Activated T-helper 1 cell treated with anti-CD3 and anti-CD28 coated beads, Interleukin-2, amount 50 U/mL, for 16 hours (primary cell): Measurements from ENCODE around the gene CREB3L1.
A peak's percentile ranks its signal among the peaks of the same experiment; 100 is the strongest.
"Not testable (repeated sequence)": the region's sequence is repeated elsewhere in the genome, so short reads cannot be mapped to it uniquely, and the experiment has no call there.

ENCODE experiments used
- DNase-seq, 2 donors: peaks; one replicate each; pipeline ENCODE4 v3.0.0-alpha.2; 2020; ENCODE audit warnings: low read depth in 1 of 2, low spot score in 1 of 2

The CREB3L1 gene

GRCh38 chr11:46295312-46296058 is 18.0 kb downstream of the CREB3L1 start:
- peak; percentile 40 to 61 for DNase-seq

GRCh38 chr11:46296059-46296527 is 18.6 kb downstream of the CREB3L1 start:
- no peak for DNase-seq

GRCh38 chr11:46296528-46297448 is 19.3 kb downstream of the CREB3L1 start:
- DNase-seq, result no peak

- no peak for DNase-seq
Measured at GRCh38 chr11:46298699-46299433, 21.4 kb downstream of the CREB3L1 start.

DNA sequence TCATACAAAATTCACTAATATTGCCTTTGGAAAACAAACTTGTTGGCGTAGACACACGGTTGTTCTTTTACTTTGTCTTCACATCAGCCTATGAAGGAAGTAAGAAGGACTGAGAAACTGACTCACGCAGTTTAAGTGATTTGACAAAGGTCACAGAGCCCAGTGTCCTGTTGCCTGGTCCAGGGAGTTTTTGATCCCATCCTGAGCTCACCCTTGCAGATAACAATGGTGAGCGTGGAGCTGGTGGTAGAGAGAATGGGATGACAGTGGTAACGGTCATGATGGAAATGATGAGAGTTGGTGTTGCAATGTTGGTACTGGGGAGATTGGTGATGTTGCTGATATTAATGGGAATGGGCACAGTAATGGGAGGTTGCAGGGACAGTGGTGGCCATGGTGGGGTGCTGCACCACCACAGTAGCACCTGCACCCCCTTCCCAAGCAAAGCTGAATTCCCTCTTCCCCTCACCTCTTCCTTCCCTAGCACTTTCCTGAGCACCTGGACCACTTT is 22.0 kb downstream of the CREB3L1 start:
- no peak for DNase-seq

DNA sequence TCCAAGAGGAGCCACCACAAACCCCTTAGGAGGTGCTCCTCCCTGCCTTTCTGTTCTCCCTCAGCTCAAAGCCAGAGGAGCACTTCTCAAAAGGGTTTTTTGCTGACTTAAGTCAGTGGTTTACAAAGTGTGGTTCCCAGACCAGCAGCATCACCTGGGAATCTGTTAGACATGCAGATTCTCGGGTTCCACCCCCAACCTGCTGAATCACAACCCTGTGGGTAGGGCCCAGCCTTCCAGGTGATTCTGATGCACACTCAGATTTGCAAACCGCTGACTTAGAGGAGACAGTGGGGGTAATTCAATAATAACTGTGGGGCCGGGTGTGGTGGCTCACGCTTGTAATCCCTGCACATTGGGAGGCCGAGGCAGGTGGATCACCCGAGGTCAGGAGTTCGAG is 22.8 kb downstream of the CREB3L1 start:
- no peak for DNase-seq

DNA sequence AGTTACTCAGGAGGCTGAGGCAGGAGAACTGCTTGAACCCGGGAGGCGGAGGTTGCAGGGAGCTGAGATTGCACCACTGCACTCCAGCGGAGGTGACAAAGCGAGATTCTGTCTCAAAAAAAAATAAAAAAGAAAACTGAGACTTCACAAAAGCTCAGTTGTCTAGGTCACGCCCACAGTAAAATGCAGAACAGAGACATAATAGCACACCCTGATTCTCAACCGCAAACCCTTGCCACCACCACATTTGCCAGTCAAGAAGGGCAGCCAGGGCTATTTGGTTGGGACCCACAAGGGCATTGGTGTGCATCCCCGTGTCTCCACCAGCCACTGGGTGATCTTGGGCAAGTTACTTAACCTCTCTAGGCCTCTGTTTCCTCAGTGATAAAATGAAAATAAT is 25.4 kb downstream of the CREB3L1 start:
- no peak for DNase-seq

DNA sequence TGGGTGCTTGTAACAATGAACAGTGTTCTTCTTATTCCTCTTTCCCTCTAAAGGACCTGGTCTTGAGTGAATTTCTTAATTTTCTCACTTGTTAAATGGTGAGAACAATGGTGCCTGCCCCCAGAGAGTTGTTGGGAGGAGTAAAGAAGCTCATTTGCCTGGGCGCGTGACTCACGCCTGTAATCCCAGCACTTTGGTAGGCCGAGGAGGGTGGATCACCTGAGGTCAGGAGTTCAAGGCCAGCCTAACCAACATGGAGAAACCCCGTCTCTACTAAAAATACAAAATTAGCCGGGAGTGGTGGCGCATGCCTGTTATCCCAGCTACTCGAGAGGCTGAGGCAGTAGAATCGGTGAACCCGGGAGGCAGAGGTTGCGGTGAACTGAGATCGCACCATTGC is 26.6 kb downstream of the CREB3L1 start:
- not testable (repeated sequence) for DNase-seq

DNA sequence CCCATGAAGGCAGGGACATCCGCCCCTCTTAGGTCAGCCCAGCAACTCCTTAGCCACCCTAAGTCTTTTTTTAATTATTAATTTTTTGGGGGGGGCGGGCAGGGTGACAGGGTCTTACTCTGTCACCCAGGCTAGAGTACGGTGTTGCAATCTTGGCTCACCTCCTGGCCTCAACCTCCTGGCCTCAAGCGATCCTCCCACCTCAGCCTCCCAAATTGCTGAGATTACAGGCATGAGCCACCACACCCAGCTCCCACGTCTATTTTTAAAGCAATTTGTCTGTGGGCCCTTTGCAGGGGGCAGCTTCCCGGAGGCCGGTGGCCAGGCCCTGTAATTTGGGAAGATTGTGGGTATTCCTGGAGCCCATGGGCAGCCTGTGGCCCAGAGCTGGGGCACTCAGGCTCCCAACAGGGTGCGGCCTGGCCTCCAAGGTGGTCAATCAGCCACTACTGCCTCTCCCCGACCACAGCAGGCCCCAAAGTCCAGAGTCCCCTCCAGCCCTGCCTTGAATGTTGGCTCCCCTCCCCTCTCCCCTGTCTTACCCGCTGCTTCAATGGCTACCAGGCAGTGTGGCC is 27.2 kb downstream of the CREB3L1 start:
- no peak for DNase-seq

DNA sequence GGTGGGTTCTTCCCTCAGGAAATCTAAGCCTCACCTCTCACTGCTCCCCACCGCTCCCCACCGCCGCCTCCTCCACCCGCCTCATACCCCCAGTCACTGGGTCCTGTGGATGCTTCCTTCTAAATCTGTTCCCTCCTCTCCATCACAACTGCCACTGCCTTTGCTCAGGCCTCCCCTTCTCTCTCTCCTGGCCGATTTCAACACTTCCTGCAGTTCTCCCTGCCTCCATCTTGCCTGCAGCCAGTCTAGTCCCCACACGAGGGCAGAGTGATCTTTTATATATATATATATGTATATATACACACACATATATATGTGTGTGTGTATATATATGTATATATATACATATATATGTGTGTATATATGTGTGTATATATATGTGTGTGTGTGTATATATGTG is 27.8 kb downstream of the CREB3L1 start:
- DNase-seq, result no peak

DNA sequence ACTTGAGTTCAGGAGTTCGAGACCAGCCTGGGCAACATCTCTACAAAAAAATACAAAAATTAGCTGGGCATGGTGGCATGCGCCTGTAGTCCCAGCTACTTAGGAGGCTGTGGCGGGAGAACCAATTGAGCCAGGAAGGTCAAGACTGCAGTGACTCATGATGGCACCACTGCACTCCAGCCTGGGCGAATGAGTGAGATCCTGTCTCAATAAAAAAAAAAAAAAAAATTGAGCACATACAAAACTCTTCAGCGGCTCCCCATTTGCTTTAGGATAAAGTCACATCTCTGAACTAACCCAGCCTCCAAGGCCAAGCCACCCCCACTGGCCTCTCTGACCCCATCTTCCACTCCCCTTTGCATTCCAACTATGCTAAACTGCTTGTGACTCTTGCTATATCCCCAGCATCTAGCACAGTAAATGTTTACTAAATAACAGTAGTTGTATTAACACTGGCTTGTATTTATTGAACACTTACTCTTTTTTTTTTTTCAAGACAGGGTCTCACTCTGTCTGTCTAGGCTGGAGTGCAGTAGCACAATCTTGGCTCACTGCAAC is 28.9 kb downstream of the CREB3L1 start:
- DNase-seq, result no peak

GRCh38 chr11:46307369-46307768 is 29.9 kb downstream of the CREB3L1 start:
- DNase-seq, result no peak

- no peak for DNase-seq
Measured at GRCh38 chr11:46307785-46308341, 30.4 kb downstream of the CREB3L1 start.

- DNase-seq, result peak; percentile 38 to 41
Measured at GRCh38 chr11:46308631-46309419, 31.4 kb downstream of the CREB3L1 start.

GRCh38 chr11:46309814-46310259 is 32.4 kb downstream of the CREB3L1 start:
- no peak for DNase-seq

GRCh38 chr11:46315033-46315738 is 37.7 kb downstream of the CREB3L1 start:
- DNase-seq, result peak; percentile 50 to 56

DNA sequence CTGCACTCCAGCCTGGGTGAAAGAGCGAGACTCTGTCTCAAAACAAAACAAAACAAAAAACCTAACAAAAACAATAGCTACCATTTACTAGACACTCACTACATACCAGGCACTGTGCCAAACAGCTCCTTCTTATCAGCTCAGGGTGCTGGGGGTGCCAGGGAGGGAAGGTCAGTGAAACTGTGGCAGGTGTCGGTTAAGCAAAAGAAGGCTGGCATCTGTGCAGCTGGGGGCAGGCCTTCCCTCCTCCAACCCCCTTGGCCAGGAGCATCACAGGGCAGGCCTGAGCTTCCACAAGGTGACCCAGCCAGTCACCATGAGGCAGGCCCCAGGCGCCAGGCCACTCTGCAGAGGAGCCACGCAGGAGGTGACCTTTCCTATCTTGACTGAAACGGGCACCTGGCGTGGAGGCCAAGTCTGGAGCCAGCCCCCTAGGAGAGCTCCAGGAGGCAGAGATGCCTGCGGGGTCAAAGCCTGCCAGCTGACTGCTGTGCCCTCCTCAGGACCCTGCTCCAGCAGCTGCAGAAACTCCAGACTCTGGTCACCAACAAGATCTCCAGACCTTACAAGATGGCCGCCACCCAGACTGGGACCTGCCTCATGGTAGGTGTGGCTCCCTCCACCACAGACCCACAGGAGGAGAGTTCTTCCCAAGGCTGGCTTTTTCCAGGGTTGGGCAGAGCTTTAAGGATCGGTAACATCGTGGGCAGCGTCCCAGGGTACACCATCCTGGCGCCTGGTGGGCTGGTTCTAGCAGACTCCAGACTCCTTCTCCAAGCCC is 38.5 kb downstream of the CREB3L1 start:
- no peak for DNase-seq

- no peak for DNase-seq
Measured at GRCh38 chr11:46319074-46319453, 41.6 kb downstream of the CREB3L1 start.
